GM21526 (cell line): ENCODE measurements around the gene CHKA.

ENCODE experiments used
- ATAC-seq: cut with Tn5 transposase; IDR thresholded peaks from one replicate; pipeline ENCODE4 v1.9.1; 2021; ENCODE audit warnings: moderate library complexity; ENCODE audit not compliant: unreplicated experiment, low FRiP score

The CHKA gene

GRCh38 chr11:68143310-68143689 lies 22.1 kb upstream of the CHKA start:
- ATAC-seq = no peak

DNA sequence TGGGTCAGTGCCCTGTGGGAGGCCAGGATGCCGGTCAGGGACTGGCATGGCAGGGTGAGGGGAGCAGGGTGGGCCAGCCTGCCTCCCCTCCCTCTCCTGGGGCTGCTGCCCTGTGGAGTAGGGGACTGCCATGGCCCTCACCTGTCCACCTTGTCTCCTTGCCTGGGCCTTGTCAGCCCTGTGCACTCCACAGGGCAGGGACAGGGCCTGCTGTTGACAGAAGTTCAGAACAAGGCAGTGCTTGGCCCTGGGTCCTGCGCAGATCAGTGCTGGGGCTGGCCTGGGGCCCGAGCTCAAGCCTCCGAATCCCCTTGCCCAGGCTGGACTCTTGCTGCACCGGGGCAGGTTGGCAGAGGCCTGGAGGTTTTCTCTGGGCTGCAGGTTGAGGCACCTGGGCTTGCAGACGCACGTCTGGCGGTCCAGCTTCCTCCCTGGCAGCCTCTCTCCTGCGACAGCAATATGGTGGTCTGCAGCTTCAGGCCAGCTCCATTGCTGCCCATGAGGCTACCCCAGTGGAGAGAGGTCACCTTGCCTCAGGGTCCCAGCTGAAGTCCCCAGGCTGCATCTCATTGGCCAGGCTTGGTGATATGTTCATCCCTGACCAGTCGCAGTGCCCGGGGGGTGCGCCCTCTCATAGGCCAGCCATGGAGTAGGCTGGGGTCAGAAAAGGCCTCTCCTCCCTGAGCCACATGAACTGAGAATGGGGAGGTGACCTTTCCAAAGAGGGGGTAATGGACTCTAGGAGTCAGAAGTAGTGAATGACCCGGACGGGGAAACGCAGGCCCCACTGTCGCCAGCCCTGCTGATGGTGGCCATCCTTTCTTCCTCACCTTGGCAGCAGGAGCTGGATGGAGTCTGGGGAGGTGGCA lies 21.5 kb upstream of the CHKA start:
- ATAC-seq = no peak

DNA sequence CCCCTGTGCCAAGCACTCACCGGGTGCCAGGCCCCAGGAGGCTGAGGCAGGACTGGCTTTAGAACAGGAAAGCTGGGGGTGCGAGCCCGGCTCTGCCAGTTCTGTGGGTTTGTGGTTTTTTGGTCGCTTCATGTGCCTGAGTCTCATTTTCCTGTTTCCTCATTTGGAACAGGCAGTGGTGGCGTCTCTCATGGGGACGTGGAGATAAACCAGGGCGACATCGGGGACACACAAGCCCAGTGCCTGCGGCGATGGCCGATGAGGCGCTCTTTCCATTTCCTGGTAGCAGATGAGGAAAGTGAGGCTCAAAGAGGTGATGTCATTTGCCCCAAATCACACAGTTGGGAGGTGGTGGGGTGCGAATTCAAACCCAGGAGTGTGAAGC lies 20.8 kb upstream of the CHKA start:
- no peak for ATAC-seq

GRCh38 chr11:68141246-68142027 lies 20.2 kb upstream of the CHKA start:
- no peak for ATAC-seq

GRCh38 chr11:68140496-68141245 lies 19.5 kb upstream of the CHKA start:
- ATAC-seq = no peak

DNA sequence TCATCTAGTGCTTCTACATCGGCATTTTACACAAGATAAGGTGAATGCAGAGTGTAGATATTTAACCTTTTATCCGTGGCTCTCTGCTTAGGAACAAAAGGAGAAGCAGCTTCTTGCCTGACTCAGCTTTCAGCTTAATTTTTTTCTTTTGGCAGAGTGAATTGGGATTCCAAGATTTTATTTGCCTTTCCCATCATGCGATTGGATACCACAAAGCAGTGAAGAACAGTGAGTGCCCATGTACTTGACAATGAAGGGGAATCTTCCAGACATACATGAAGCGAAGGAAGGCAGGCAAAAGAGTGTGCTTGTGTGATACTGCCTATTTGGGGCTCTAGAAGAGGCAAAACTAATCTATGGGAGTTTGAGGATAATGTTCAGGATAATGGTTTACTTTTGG lies 17.0 kb upstream of the CHKA start:
- no peak for ATAC-seq

GRCh38 chr11:68137833-68138232 lies 16.6 kb upstream of the CHKA start:
- no peak for ATAC-seq

DNA sequence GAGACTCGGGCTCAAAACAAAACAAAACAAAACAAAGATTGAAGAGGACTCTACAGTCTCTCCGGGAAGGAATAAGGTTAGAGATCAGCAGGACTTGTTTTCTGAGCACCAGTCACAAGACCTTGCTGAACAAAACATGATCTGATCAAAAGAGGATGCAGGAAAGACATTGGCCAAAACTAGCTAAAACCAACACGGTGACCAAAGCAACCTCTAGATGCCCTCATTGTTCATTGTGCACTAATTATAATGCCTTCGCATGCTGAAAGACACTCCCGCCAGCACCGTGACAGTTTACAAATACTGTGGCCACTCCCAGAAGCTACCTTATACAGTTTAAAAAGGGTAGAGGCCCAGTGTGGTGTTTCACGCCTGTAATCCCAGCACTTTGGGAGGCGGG lies 15.7 kb upstream of the CHKA start:
- ATAC-seq = no peak

DNA sequence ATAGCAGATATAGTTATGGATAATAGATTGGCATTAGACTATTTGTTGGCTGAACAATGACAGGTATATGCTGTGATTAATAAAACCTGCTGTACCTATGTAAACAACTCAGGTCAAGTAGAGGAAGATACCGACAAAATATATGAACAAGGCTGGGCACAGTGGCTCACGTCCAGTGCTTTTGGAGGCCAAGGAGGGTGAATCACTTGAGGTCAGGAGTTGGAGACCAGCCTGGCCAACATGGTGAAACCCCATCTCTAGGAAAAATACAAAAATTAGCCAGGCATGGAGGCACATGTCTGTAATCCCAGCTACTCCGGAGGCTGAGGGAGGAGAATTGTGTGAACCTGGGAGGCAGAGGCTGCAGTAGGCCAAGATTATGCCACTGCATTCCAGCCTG lies 14.0 kb upstream of the CHKA start:
- ATAC-seq = no peak

GRCh38 chr11:68133761-68134160 lies 12.6 kb upstream of the CHKA start:
- ATAC-seq = no peak

GRCh38 chr11:68130121-68130520 lies 8.9 kb upstream of the CHKA start:
- ATAC-seq = no peak

DNA sequence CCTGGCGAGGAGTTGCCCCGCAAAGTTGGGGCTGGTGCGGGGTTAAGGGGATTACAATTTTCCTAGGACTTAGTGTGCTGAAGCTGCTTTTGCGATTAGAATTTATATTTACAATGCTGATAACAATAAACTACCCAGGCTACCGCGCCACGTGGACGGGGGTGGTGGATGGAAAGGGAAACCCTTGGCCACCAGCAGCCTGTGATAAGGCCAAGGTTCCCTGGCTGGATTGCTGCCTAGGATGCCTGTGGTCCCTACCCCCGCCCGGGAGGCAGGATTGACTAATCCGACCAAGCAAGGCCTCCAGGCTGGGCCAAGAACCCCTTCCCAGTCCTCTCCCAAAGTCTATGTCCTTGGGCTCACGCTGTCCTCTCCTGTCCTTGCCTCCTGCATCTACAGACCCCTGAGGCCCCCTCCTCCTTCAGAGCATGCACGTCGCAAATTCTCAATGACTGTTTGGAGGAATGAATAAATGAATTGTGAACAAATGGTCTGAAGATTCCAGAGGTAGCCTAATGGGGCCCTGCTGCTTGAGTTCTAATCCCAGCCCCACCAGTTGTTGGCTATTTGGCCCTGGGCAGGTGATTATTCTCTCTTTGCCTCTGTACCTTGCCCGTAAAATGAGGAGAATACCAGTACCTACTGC lies 7.6 kb upstream of the CHKA start:
- ATAC-seq = no peak

- ATAC-seq = no peak
Measured at GRCh38 chr11:68127714-68128681, 6.8 kb upstream of the CHKA start.

GRCh38 chr11:68125164-68125563 lies 4.0 kb upstream of the CHKA start:
- no peak for ATAC-seq

- ATAC-seq = no peak
Measured at GRCh38 chr11:68122936-68123539, 1.9 kb upstream of the CHKA start.

GRCh38 chr11:68120273-68121066 lies 718 bp downstream of the CHKA start:
- peak; percentile 22 for ATAC-seq

DNA sequence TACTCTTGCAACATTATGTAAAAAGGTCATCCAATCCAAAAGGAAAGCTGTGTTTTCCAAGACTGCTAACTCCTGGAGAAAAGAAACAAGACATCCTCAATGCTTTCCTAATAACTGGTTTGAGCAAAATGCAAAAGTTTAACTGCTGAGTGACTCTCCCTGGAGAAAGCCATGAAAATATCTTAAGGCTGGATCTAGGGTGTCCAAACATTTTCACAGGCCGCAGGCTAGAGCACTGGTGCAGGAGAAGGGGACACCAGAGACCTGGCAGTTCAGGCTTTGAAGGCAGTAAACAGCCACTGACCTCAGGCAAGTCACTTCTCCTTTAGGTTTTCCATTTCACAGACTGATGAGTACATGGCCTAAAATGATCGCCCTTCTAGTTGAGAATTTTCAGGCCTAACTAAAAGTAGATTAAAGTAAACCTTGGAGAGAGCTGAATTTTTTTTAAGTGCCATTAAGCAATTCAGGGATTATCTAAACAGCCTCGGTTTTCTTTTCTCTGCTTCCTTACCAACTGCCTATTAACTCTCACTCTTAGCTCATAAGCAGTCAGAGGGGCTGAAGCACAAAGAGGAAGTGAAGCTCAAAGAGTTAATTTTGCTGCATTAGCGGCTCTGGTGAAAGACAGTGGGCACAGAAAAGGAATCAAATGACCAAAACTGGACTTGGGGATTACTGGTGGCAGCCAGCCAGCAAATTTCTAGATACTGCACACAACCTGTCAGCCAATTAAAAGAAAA lies 2.3 kb downstream of the CHKA start:
- ATAC-seq = no peak
